ENCODE data around the gene DNM3.

The DNM3 gene

GRCh38 chr1:171890131-171890530, 48.8 kb downstream of the DNM3 start:
- Histone ChIP-seq H2AFZ (ENCODE audit: low read length) (no peak overlapping the region), H4K20me1 (ENCODE audit: insufficient read depth, low read length) (no peaks in the 10 kb centered on the region), H3K4me1 (ENCODE audit: low read length) (no peaks in the 10 kb centered on the region)

GRCh38 chr1:171896936-171897703, 55.8 kb downstream of the DNM3 start:
- DNase-seq, result no peak

More at GRCh38 chr1:171890131-171890530, 48.8 kb downstream of the DNM3 start:
- Histone ChIP-seq H3F3A (ENCODE audit: insufficient read depth, low read length) (no peaks in the 10 kb centered on the region), H3K27me3 (replicated peaks; ENCODE audit: insufficient read depth, low read length) (no peaks in the 10 kb centered on the region), H3K9ac (ENCODE audit: low read length) (no peak overlapping the region), H3K9me2 (replicated peaks; ENCODE audit: insufficient read depth, low read length) (no peaks in the 10 kb centered on the region), H3K27ac (ENCODE audit: low read length) (no peak overlapping the region), H3K79me2 (ENCODE audit: low read length) (no peaks in the 10 kb centered on the region), H3K9me3 (replicated peaks; ENCODE audit: insufficient read depth, low read length) (no peaks in the 10 kb centered on the region), H3K4me2 (ENCODE audit: low read depth, low read length) (no peak overlapping the region), H3K4me3 (ENCODE audit: low read length) (no peak overlapping the region), H3K36me3 (replicated peaks; ENCODE audit: insufficient read depth, low read length) (no peaks in the 10 kb centered on the region)
- no peak for DNase-seq
- TF ChIP-seq EZH2 (optimal IDR thresholded peaks at IDR 0.05; ENCODE audit: low read depth, low read length), result no peak
- TF ChIP-seq EZH2phosphoT487 (IDR thresholded peaks at IDR 0.05; ENCODE audit: low read length), result no peak
- TF ChIP-seq CTCF (IDR thresholded peaks at IDR 0.05; ENCODE audit: low read length), result no peak

GRCh38 chr1:171898941-171899340, 57.6 kb downstream of the DNM3 start:
- no peak overlapping the region for H3K27ac ChIP-seq (ENCODE audit: low read length)
- H3K9me3 ChIP-seq (replicated peaks; ENCODE audit: insufficient read depth, low read length), result no peaks in the 10 kb centered on the region
- no peaks in the 10 kb centered on the region for H3K36me3 ChIP-seq (replicated peaks; ENCODE audit: insufficient read depth, low read length)
- H3K4me3 ChIP-seq (ENCODE audit: low read length), result no peak overlapping the region
- no peaks in the 10 kb centered on the region for H3K9me2 ChIP-seq (replicated peaks; ENCODE audit: insufficient read depth, low read length)
- H3K79me2 ChIP-seq (ENCODE audit: low read length), result no peaks in the 10 kb centered on the region
- no peak overlapping the region for H3K9ac ChIP-seq (ENCODE audit: low read length)
- TF ChIP-seq CTCF (IDR thresholded peaks at IDR 0.05; ENCODE audit: low read length) (no peak), EZH2phosphoT487 (IDR thresholded peaks at IDR 0.05; ENCODE audit: low read length) (no peak), EZH2 (optimal IDR thresholded peaks at IDR 0.05; ENCODE audit: low read depth, low read length) (no peak)
- H3F3A ChIP-seq (ENCODE audit: insufficient read depth, low read length), result no peaks in the 10 kb centered on the region
- no peak overlapping the region for H2AFZ ChIP-seq (ENCODE audit: low read length)
- DNase-seq, result no peak
- no peaks in the 10 kb centered on the region for H4K20me1 ChIP-seq (ENCODE audit: insufficient read depth, low read length)
- H3K4me1 ChIP-seq (ENCODE audit: low read length), result no peaks in the 10 kb centered on the region
- no peak overlapping the region for H3K4me2 ChIP-seq (ENCODE audit: low read depth, low read length)
- H3K27me3 ChIP-seq (replicated peaks; ENCODE audit: insufficient read depth, low read length), result no peaks in the 10 kb centered on the region

More at GRCh38 chr1:171896936-171897703, 55.8 kb downstream of the DNM3 start:
- no peak overlapping the region for H3K27ac ChIP-seq (ENCODE audit: low read length)
- no peaks in the 10 kb centered on the region for H3K9me3 ChIP-seq (replicated peaks; ENCODE audit: insufficient read depth, low read length)
- no peak overlapping the region for H2AFZ ChIP-seq (ENCODE audit: low read length)
- H3K9me2 ChIP-seq (replicated peaks; ENCODE audit: insufficient read depth, low read length), result no peaks in the 10 kb centered on the region
- no peaks in the 10 kb centered on the region for H4K20me1 ChIP-seq (ENCODE audit: insufficient read depth, low read length)
- H3K4me1 ChIP-seq (ENCODE audit: low read length), result no peaks in the 10 kb centered on the region
- H3K4me3 ChIP-seq (ENCODE audit: low read length), result no peak overlapping the region
- no peaks in the 10 kb centered on the region for H3K36me3 ChIP-seq (replicated peaks; ENCODE audit: insufficient read depth, low read length)
- no peaks in the 10 kb centered on the region for H3K79me2 ChIP-seq (ENCODE audit: low read length)
- H3K9ac ChIP-seq (ENCODE audit: low read length), result no peak overlapping the region
- TF ChIP-seq EZH2phosphoT487 (IDR thresholded peaks at IDR 0.05; ENCODE audit: low read length), result no peak
- TF ChIP-seq CTCF (IDR thresholded peaks at IDR 0.05; ENCODE audit: low read length), result no peak
- TF ChIP-seq EZH2 (optimal IDR thresholded peaks at IDR 0.05; ENCODE audit: low read depth, low read length), result no peak
- no peak overlapping the region for H3K4me2 ChIP-seq (ENCODE audit: low read depth, low read length)
- H3K27me3 ChIP-seq (replicated peaks; ENCODE audit: insufficient read depth, low read length), result no peaks in the 10 kb centered on the region
- no peaks in the 10 kb centered on the region for H3F3A ChIP-seq (ENCODE audit: insufficient read depth, low read length)
